Type B pancreatic cell (in vitro differentiated cells): Measurements from ENCODE around the gene PHLDB3. TPM values are rescaled to one million over a fixed set of nuclear protein-coding genes. Genes with fewer than 3 reads are reported as not detected.
A peak's percentile ranks its signal among the peaks of the same experiment; 100 is the strongest.

ENCODE experiments used
- DNase-seq: peaks from one replicate; pipeline ENCODE4 v3.0.0; 2021; ENCODE audit warnings: mixed read lengths; ENCODE audit not compliant: unreplicated experiment; ENCODE audit errors: extremely low spot score
- H3K27ac Mint-ChIP-seq: 2 replicates; pipeline ENCODE4 v1.8.0; 2021; ENCODE audit warnings: mild to moderate bottlenecking, mixed read lengths
- H3K27me3 Mint-ChIP-seq: 2 replicates; pipeline ENCODE4 v1.8.0; 2021; ENCODE audit warnings: mixed read lengths
- H3K36me3 Mint-ChIP-seq: 2 replicates; pipeline ENCODE4 v1.8.0; 2021; ENCODE audit warnings: mixed read lengths
- H3K4me1 Mint-ChIP-seq: one replicate; pipeline ENCODE4 v1.8.0; 2021; ENCODE audit warnings: mixed read lengths; ENCODE audit not compliant: unreplicated experiment
- H3K4me3 Mint-ChIP-seq: 2 replicates; pipeline ENCODE4 v1.8.0; 2021; ENCODE audit warnings: mild to moderate bottlenecking, mixed read lengths
- H3K9me3 Mint-ChIP-seq: 2 replicates; pipeline ENCODE4 v1.8.0; 2021; ENCODE audit warnings: mixed read lengths
- total RNA-seq: library from RNA; stranded (reverse); gene quantifications from 2 replicates; pipeline ENCODE4 v1.2.1, GENCODE V29; 2021; ENCODE audit warnings: low replicate concordance
- TF ChIP-seq, protein P1 (sequence below): fragments of 200-600 bp; sonication (generic); conservative IDR thresholded peaks from 2 replicates; pipeline ENCODE4 v1.5.0; 2021; ENCODE audit warnings: antibody characterized with exemption, mild to moderate bottlenecking

PHLDB3 gene
- total RNA-seq, 1 donor from 2014 or later = 37.9 TPM

DNA sequence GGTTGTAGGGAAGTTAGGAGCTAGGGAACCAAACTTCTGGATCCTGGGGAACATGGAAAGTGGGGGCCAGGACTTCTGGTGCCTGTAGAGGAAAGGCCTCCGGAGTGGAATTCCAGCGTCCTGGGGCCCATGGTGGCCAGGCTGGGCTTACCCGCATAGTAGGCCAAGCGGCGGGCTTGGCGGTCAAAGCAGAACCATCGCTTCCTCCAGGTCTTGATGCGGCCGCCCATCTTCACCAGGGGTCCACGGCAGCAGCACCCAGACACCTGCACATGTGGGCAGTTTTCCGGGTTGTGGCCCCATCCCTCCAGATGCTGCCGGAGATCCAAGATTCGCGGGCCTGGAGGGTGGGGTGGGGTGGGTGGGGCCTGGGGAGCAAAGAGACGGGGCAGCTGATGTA, 25.3 kb downstream of the PHLDB3 start:
- Mint-ChIP-seq H3K36me3 (peaks cover 10% of the 10 kb centered on the region), H3K27ac (no peak overlapping the region), H3K4me3 (no peak overlapping the region), H3K27me3 (no peaks in the 10 kb centered on the region), H3K9me3 (peaks cover 3% of the 10 kb centered on the region), H3K4me1 (peaks cover 9% of the 10 kb centered on the region)
- DNase-seq = no peak
- TF ChIP-seq, protein P1, sequence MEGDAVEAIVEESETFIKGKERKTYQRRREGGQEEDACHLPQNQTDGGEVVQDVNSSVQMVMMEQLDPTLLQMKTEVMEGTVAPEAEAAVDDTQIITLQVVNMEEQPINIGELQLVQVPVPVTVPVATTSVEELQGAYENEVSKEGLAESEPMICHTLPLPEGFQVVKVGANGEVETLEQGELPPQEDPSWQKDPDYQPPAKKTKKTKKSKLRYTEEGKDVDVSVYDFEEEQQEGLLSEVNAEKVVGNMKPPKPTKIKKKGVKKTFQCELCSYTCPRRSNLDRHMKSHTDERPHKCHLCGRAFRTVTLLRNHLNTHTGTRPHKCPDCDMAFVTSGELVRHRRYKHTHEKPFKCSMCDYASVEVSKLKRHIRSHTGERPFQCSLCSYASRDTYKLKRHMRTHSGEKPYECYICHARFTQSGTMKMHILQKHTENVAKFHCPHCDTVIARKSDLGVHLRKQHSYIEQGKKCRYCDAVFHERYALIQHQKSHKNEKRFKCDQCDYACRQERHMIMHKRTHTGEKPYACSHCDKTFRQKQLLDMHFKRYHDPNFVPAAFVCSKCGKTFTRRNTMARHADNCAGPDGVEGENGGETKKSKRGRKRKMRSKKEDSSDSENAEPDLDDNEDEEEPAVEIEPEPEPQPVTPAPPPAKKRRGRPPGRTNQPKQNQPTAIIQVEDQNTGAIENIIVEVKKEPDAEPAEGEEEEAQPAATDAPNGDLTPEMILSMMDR = no peak

DNA sequence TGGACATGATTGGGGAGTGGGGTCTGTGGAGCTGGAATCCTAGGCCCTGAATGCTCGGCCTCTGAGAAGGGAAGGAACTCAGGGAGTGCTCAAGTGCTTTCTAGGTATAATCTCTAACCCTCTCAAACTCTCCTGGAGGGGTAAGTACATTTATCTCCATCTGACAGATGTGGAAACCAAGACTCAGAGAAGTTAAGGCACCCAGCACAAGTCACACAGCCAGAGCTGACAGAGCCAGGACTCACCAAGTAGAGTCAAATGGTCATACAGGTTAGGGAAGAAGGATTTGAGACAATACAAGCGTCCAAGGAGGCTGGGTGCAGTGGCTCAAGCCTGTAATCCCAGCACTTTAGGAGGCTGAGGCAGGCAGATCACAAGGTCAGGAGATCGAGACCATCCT, 26.2 kb downstream of the PHLDB3 start:
- Mint-ChIP-seq H3K9me3 (peaks cover 3% of the 10 kb centered on the region), H3K4me1 (peaks cover 13% of the 10 kb centered on the region)

DNA sequence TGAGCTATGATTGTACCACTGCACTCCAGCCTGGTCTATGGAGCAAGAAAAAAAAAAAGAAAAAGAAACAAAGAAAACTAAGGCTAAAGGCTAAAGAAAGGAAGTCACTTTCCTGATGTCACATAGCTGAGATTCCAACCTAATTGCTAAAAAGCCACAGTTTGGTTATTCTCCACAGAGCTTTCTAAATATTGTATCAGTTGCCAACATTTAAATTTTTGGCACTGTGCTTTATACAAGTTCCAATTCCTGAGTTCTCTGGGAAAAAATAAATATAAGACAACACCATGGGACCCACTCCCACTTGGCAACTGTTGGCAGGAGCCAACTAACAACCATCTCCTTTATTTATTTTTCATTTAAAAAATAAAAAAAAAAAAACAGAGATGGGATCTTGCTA, 27.9 kb downstream of the PHLDB3 start:
- H3K36me3 Mint-ChIP-seq = peaks cover 10% of the 10 kb centered on the region
- peaks cover 3% of the 10 kb centered on the region for H3K9me3 Mint-ChIP-seq
- no peaks in the 10 kb centered on the region for H3K27me3 Mint-ChIP-seq
- TF ChIP-seq, protein P1 = no peak
- peak overlapping the region; percentile 94 for H3K27ac Mint-ChIP-seq
- H3K4me1 Mint-ChIP-seq = peaks cover 13% of the 10 kb centered on the region
- DNase-seq = no peak
- no peak overlapping the region for H3K4me3 Mint-ChIP-seq

More for the DNA sequence above, 26.2 kb downstream of the PHLDB3 start:
- Mint-ChIP-seq H3K27ac (no peak overlapping the region), H3K36me3 (peaks cover 10% of the 10 kb centered on the region), H3K4me3 (no peak overlapping the region), H3K27me3 (no peaks in the 10 kb centered on the region)
- TF ChIP-seq, protein P1 = no peak
- DNase-seq = no peak

DNA sequence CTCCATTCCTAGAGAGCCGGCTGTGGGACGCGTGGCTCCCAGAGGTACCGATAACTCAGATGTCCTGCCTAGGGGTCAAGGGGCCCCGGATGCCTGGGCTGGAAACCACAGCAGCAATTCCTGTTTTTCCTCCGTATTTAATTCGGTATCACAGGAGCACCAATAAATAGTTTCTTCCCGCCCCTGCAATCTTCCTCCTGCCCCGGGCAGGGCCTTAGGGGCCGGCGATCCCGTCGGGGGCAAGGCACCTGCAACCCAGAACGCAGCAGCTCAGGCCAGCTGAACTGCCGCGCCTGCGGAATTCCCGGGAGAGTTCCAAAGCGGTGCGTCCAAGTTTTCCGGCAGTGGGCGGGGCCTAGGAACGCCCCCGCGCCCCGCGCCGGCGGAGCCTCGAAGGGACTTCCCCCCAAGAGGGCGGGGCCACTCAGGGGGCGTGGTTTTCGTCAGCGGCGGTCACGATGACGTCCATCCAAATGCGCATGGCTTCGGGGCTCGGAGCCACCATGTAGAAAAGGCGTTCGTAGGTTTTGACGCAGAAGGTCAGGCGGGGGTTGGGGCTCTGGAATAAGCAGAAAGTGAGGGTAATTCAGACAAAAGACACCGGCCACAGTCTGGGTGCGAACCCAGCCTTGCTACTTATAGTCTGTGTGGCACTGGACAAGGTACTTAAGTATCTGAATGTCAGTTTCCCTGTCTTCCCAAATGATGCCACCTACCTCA, 29.4 kb downstream of the PHLDB3 start:
- Mint-ChIP-seq H3K9me3 (peaks cover 3% of the 10 kb centered on the region), H3K4me1 (peaks cover 13% of the 10 kb centered on the region)

DNA sequence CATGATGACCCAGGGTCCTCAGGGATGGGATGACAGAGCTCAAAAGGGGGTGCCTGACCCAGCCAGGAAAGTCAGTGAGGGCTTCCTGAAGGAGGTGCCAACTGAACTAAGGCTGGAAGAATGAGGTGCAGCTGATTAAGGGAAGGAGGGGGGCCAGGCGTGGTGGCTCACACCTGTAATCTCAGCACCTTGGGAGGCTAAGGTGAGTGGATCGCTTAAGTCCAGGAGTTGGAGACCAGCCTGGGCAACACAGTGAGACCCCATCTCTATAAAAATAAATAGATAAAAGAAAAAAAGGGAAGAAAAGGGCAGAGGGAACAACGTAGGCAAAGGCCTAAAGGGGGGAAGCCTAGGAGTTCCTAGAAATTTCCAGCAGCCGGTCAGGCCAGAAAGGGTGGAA, 30.1 kb downstream of the PHLDB3 start:
- H3K27me3 Mint-ChIP-seq = no peaks in the 10 kb centered on the region
- H3K4me1 Mint-ChIP-seq = peaks cover 13% of the 10 kb centered on the region
- no peak for DNase-seq
- TF ChIP-seq, protein P1 = no peak
- peak overlapping the region; percentile 94 for H3K27ac Mint-ChIP-seq
- peaks cover 10% of the 10 kb centered on the region for H3K36me3 Mint-ChIP-seq
- peak overlapping the region; percentile 15 for H3K4me3 Mint-ChIP-seq
- H3K9me3 Mint-ChIP-seq = peaks cover 3% of the 10 kb centered on the region

More for the DNA sequence above, 29.4 kb downstream of the PHLDB3 start:
- Mint-ChIP-seq H3K27ac (peak overlapping the region; percentile 94), H3K4me3 (peak overlapping the region; percentile 85), H3K27me3 (no peaks in the 10 kb centered on the region), H3K36me3 (peaks cover 10% of the 10 kb centered on the region)
- peak; percentile 97 for DNase-seq
- TF ChIP-seq, protein P1 = no peak
